Liver (tissue), 9 donors: Measurements from ENCODE around the gene TRIM41. TPM values are rescaled to one million over a fixed set of nuclear protein-coding genes. Genes with fewer than 3 reads are reported as not detected.

Experiments
- DNase-seq: peaks from one replicate; pipeline ENCODE4 v3.0.0-alpha.2; 2017; ENCODE audit warnings: low spot score
- H3K27ac ChIP-seq, 2 donors: one replicate each; pipeline ENCODE4 v1.7.0; 2013; ENCODE audit warnings: inconsistent platforms in 2 of 2, low read length in 2 of 2, control low read depth in 1 of 2, low read depth in 1 of 2, mild to moderate bottlenecking in 1 of 2
- H3K27me3 ChIP-seq, 4 donors: one replicate each; pipeline versions ENCODE4 v1.6.1 to v1.7.0; 2013; ENCODE audit warnings: low read length in 3 of 4, inconsistent platforms in 1 of 4, mild to moderate bottlenecking in 1 of 4, moderate library complexity in 1 of 4; ENCODE audit not compliant: control insufficient read depth in 4 of 4, insufficient read depth in 4 of 4
- H3K36me3 ChIP-seq, 4 donors: one replicate each; pipeline versions ENCODE4 v1.6.1 to v1.7.0; 2013; ENCODE audit warnings: low read length in 3 of 4, mild to moderate bottlenecking in 3 of 4, low read depth in 1 of 4, moderate library complexity in 1 of 4; ENCODE audit not compliant: control insufficient read depth in 4 of 4, insufficient read depth in 3 of 4
- H3K4me1 ChIP-seq, 4 donors: one replicate each; pipeline versions ENCODE4 v1.6.1 to v1.7.0; 2013; ENCODE audit warnings: low read length in 3 of 4, mild to moderate bottlenecking in 3 of 4, moderate library complexity in 1 of 4; ENCODE audit not compliant: control insufficient read depth in 4 of 4, insufficient read depth in 4 of 4
- H3K4me3 ChIP-seq, 3 donors: one replicate each; pipeline versions ENCODE4 v1.6.1 to v1.7.0; 2013; ENCODE audit warnings: low read length in 3 of 3, control low read depth in 1 of 3, low read depth in 1 of 3, mild to moderate bottlenecking in 1 of 3
- H3K9ac ChIP-seq, 2 donors: one replicate each; pipeline ENCODE4 v1.7.0; 2013; ENCODE audit warnings: low read length in 2 of 2, mild to moderate bottlenecking in 2 of 2, moderate library complexity in 2 of 2, control low read depth in 1 of 2, low read depth in 1 of 2
- H3K9me3 ChIP-seq, 4 donors: one replicate each; pipeline versions ENCODE4 v1.6.1 to v1.7.0; 2013; ENCODE audit warnings: low read length in 3 of 4; ENCODE audit not compliant: control insufficient read depth in 4 of 4
- ATF3 ChIP-seq: IDR thresholded peaks from 2 replicates; pipeline ENCODE4 v1.6.1; 2016; ENCODE audit warnings: antibody characterized with exemption
- CTCF ChIP-seq: fragments of 150-350 bp; IDR thresholded peaks from 2 replicates; pipeline ENCODE4 v1.5.1; 2017; ENCODE audit warnings: improper control_type of control experiment, low read depth, low read length; ENCODE audit not compliant: missing input control
- EGR1 ChIP-seq, 2 donors: IDR thresholded peaks; 2 replicates each; pipeline ENCODE4 v1.6.1; 2016 to 2018; ENCODE audit warnings: antibody characterized with exemption in 2 of 2, low read depth in 2 of 2
- FOXA1 ChIP-seq: IDR thresholded peaks from 2 replicates; pipeline ENCODE4 v1.6.1; 2016; ENCODE audit warnings: antibody characterized with exemption
- FOXA2 ChIP-seq: IDR thresholded peaks from 2 replicates; pipeline ENCODE4 v1.6.1; 2016; ENCODE audit warnings: antibody characterized with exemption
- GABPA ChIP-seq, 2 donors: IDR thresholded peaks in 1 of 2; conservative IDR thresholded peaks in 1 of 2; 2 replicates each; pipeline ENCODE4 v1.6.1; 2016; ENCODE audit warnings: antibody characterized with exemption in 2 of 2, mild to moderate bottlenecking in 1 of 2, moderate library complexity in 1 of 2
- HNF4A ChIP-seq, 2 donors: conservative IDR thresholded peaks; 2 replicates each; pipeline ENCODE4 v1.6.1; 2016; ENCODE audit warnings: antibody characterized with exemption in 2 of 2, mild to moderate bottlenecking in 2 of 2
- HNF4G ChIP-seq: IDR thresholded peaks from 2 replicates; pipeline ENCODE4 v1.6.1; 2016; ENCODE audit warnings: antibody characterized with exemption
- JUND ChIP-seq, 2 donors: IDR thresholded peaks; 2 replicates each; pipeline ENCODE4 v1.6.1; 2016; ENCODE audit warnings: antibody characterized with exemption in 2 of 2
- MAX ChIP-seq: IDR thresholded peaks from 2 replicates; pipeline ENCODE4 v1.6.1; 2016; ENCODE audit warnings: antibody characterized with exemption
- NR2F2 ChIP-seq: IDR thresholded peaks from 2 replicates; pipeline ENCODE4 v1.6.1; 2016; ENCODE audit warnings: antibody characterized with exemption
- RAD21 ChIP-seq, 2 donors: IDR thresholded peaks; 2 replicates each; pipeline ENCODE4 v1.6.1; 2016; ENCODE audit warnings: antibody characterized with exemption in 2 of 2, mild to moderate bottlenecking in 2 of 2
- REST ChIP-seq: IDR thresholded peaks from 2 replicates; pipeline ENCODE4 v1.6.1; 2016; ENCODE audit warnings: antibody characterized with exemption, mild to moderate bottlenecking
- RXRA ChIP-seq, 2 donors: IDR thresholded peaks; 2 replicates each; pipeline ENCODE4 v1.6.1; 2017 to 2018; ENCODE audit warnings: antibody characterized with exemption in 2 of 2, mild to moderate bottlenecking in 1 of 2
- SP1 ChIP-seq: IDR thresholded peaks from 2 replicates; pipeline ENCODE4 v1.6.1; 2018; ENCODE audit warnings: antibody characterized with exemption, mild to moderate bottlenecking
- TAF1 ChIP-seq: conservative IDR thresholded peaks from 2 replicates; pipeline ENCODE4 v1.6.1; 2016; ENCODE audit warnings: antibody characterized with exemption, mild to moderate bottlenecking
- YY1 ChIP-seq: IDR thresholded peaks from 2 replicates; pipeline ENCODE4 v1.6.1; 2016; ENCODE audit warnings: antibody characterized with exemption, mild to moderate bottlenecking
- ZBTB33 ChIP-seq: IDR thresholded peaks from 2 replicates; pipeline ENCODE4 v1.6.1; 2016; ENCODE audit warnings: antibody characterized with exemption
- WGBS: extraction: QIAGEN DNeasy Blood & Tissue Kit; methylation state at CpG from one replicate; pipeline ENCODE4 v1.1.7; 2013; 5-methylcytosine and 5-hydroxymethylcytosine counted together
- polyA plus RNA-seq, 2 donors: library from polyadenylated mRNA; stranded (reverse) in 1 of 2; unstranded in 1 of 2; fragments of 200-250 nt in 1 of 2; fragments of >200 nt in 1 of 2; fragmentation: Nextera tagmentation in 1 of 2; extraction: Ambion mirVana in 1 of 2; gene quantifications; one replicate each; pipeline versions ENCODE4 v1.2.1 to v1.2.3, GENCODE V29; 2013 to 2015
- total RNA-seq, 2 donors: library from RNA; depleted of rRNA; stranded (reverse); fragments of >200 nt; gene quantifications; one replicate each; pipeline ENCODE4 v1.2.3, GENCODE V29; 2014
- donor health status: healthy.
- donor health status: healthy.
- donor health status: healthy.
- donor health status: healthy.
- donor health status: healthy.

Gene TRIM41
- total and polyA plus RNA-seq, 4 donors, result 2.8 to 14.1 (median 11.0) TPM

GRCh38 chr5:181230551-181230950 lies 7.5 kb downstream of the TRIM41 start (continued):
- TF ChIP-seq HNF4G, result no peak
- no peak for TF ChIP-seq FOXA2
- no peak for TF ChIP-seq ZBTB33

- H3K4me3 ChIP-seq, result no peak overlapping the region
- H3K9me3 ChIP-seq, result no peaks in the 10 kb centered on the region
- H3K4me1 ChIP-seq, result no peaks in the 10 kb centered on the region
- 92% methylated on average over 7 of the region's 7 CpGs for WGBS
- no peaks in the 10 kb centered on the region for H3K27me3 ChIP-seq
- no peak for DNase-seq
- TF ChIP-seq FOXA2, result no peak
- TF ChIP-seq ZBTB33, result no peak
- TF ChIP-seq SP1, result no peak
- TF ChIP-seq RXRA (IDR thresholded peaks at IDR 0.05), result no peak
- TF ChIP-seq NR2F2, result no peak
- no peak for TF ChIP-seq RAD21 (IDR thresholded peaks at IDR 0.05)
- TF ChIP-seq JUND (IDR thresholded peaks at IDR 0.05), result no peak
- no peak for TF ChIP-seq ATF3
- TF ChIP-seq TAF1, result no peak
- TF ChIP-seq MAX, result no peak
- TF ChIP-seq YY1, result no peak
- TF ChIP-seq REST, result no peak
- TF ChIP-seq CTCF, result no peak
- no peak for TF ChIP-seq EGR1 (IDR thresholded peaks at IDR 0.05; ENCODE audit: low read depth in 2 of 2)
- no peak for TF ChIP-seq GABPA (IDR thresholded peaks at IDR 0.05 in 1 of 2, conservative IDR thresholded peaks at IDR 0.05 in 1 of 2)
- no peak for TF ChIP-seq FOXA1
- no peak for TF ChIP-seq HNF4A (conservative IDR thresholded peaks at IDR 0.05)
- TF ChIP-seq HNF4G, result no peak
- H3K27ac ChIP-seq, result no peak overlapping the region
- H3K9ac ChIP-seq, result no peak overlapping the region
- peaks cover 19 to 53% (median 31%) of the 10 kb centered on the region in 4 donors for H3K36me3 ChIP-seq
Measured at GRCh38 chr5:181231432-181231831, 8.4 kb downstream of the TRIM41 start.
